Neural cell (in vitro differentiated cells): ENCODE results near the gene ICOSLG.

Experiments used
- CTCF ChIP-seq: fragments of 450-650 bp; IDR thresholded peaks from 2 replicates; pipeline ENCODE4 v1.5.1; 2014; ENCODE audit warnings: antibody characterized with exemption, mild to moderate bottlenecking, moderate library complexity; ENCODE audit not compliant: poor library complexity, severe bottlenecking
- EP300 ChIP-seq: fragments of 450-650 bp; conservative IDR thresholded peaks from 2 replicates; pipeline ENCODE4 v1.6.1; 2014; ENCODE audit warnings: antibody characterized with exemption, mild to moderate bottlenecking, moderate library complexity; ENCODE audit not compliant: poor library complexity, severe bottlenecking
- EZH2 ChIP-seq: fragments of 200-600, 300-800 bp; shearing (Covaris generic), sonication (generic); IDR thresholded peaks from 2 replicates; pipeline ENCODE4 v1.6.1; 2014; ENCODE audit warnings: antibody characterized with exemption, low read length, borderline replicate concordance, mild to moderate bottlenecking; ENCODE audit not compliant: insufficient read depth, poor library complexity, severe bottlenecking
- MXI1 ChIP-seq: fragments of 450-650 bp; conservative IDR thresholded peaks from 2 replicates; pipeline ENCODE4 v1.6.1; 2014; ENCODE audit warnings: antibody characterized with exemption, mild to moderate bottlenecking; ENCODE audit not compliant: poor library complexity, severe bottlenecking
- POLR2AphosphoS5 ChIP-seq: IDR thresholded peaks from 2 replicates; pipeline ENCODE4 v1.6.1; 2012
- REST ChIP-seq: IDR thresholded peaks from 2 replicates; pipeline ENCODE4 v1.6.1; 2012; ENCODE audit warnings: borderline replicate concordance

- TF ChIP-seq REST, result no peak
- no peak for TF ChIP-seq CTCF
- no peak for TF ChIP-seq EZH2
- TF ChIP-seq MXI1, result no peak
- TF ChIP-seq POLR2AphosphoS5, result no peak
- TF ChIP-seq EP300, result no peak
Measured at GRCh38 chr21:44286086-44286715, 45.5 kb upstream of the ICOSLG start.
